CD4-positive, alpha-beta memory T cell (primary cell): Measurements from ENCODE around the gene PRKG1. TPM values are rescaled to one million over a fixed set of nuclear protein-coding genes. Genes with fewer than 3 reads are reported as not detected.

ENCODE experiments used
- CTCF ChIA-PET: fragments of 350-600 bp; sonication (Branson Sonifier 250); formaldehyde crosslinking; loops from one replicate; lab custom pipeline; 2021; ENCODE audit warnings: inconsistent platforms; ENCODE audit not compliant: partially characterized antibody; lab: Charles Lee
- POLR2A ChIA-PET: fragments of 350-600 bp; sonication (Branson Sonifier 250); formaldehyde crosslinking; loops from one replicate; lab custom pipeline; 2021; ENCODE audit not compliant: partially characterized antibody; lab: Charles Lee
- DNase-seq, 5 donors: peaks; one replicate each; pipeline versions ENCODE4 v3.0.0 to v3.0.0-alpha.2; 2020 to 2022; ENCODE audit warnings: mixed read lengths in 1 of 5
- H3K27ac ChIP-seq: one replicate; pipeline ENCODE4 v1.7.0; 2013; ENCODE audit warnings: low read depth, low read length
- H3K27me3 ChIP-seq: 2 replicates; pipeline ENCODE4 v1.7.0; 2013; ENCODE audit warnings: mild to moderate bottlenecking, low read length, moderate library complexity; ENCODE audit not compliant: insufficient read depth
- H3K36me3 ChIP-seq: 2 replicates; pipeline ENCODE4 v1.7.0; 2013; ENCODE audit warnings: mild to moderate bottlenecking, low read length, moderate library complexity; ENCODE audit not compliant: insufficient read depth
- H3K4me1 ChIP-seq: 2 replicates; pipeline ENCODE4 v1.7.0; 2013; ENCODE audit warnings: mild to moderate bottlenecking, low read length, moderate library complexity; ENCODE audit not compliant: insufficient read depth
- H3K4me3 ChIP-seq, 2 donors: one replicate each; pipeline ENCODE4 v1.7.0; 2013; ENCODE audit warnings: low read length in 2 of 2, mild to moderate bottlenecking in 1 of 2
- H3K9me3 ChIP-seq, 2 donors: one replicate each; pipeline ENCODE4 v1.7.0; 2013; ENCODE audit warnings: low read length in 2 of 2, control low read depth in 1 of 2; ENCODE audit not compliant: control insufficient read depth in 1 of 2
- H3K27ac Mint-ChIP-seq, 7 donors: one replicate each; pipeline ENCODE4 v1.8.0; 2020 to 2021; ENCODE audit warnings: mixed read lengths in 7 of 7, mild to moderate bottlenecking in 6 of 7, inconsistent platforms in 3 of 7, moderate library complexity in 3 of 7
- H3K27me3 Mint-ChIP-seq, 2 donors: one replicate each; pipeline ENCODE4 v1.8.0; 2020 to 2021; ENCODE audit warnings: mixed read lengths in 2 of 2
- H3K36me3 Mint-ChIP-seq, 2 donors: one replicate each; pipeline ENCODE4 v1.8.0; 2020 to 2021; ENCODE audit warnings: mixed read lengths in 2 of 2, inconsistent platforms in 1 of 2, mild to moderate bottlenecking in 1 of 2
- H3K4me1 Mint-ChIP-seq, 4 donors: one replicate each; pipeline ENCODE4 v1.8.0; 2020 to 2021; ENCODE audit warnings: mixed read lengths in 4 of 4, mild to moderate bottlenecking in 1 of 4
- H3K4me3 Mint-ChIP-seq, 8 donors: one replicate each; pipeline ENCODE4 v1.8.0; 2020 to 2021; ENCODE audit warnings: mixed read lengths in 8 of 8, mild to moderate bottlenecking in 7 of 8, moderate library complexity in 6 of 8, inconsistent platforms in 3 of 8
- H3K9me3 Mint-ChIP-seq, 8 donors: one replicate each; pipeline ENCODE4 v1.8.0; 2020 to 2021; ENCODE audit warnings: mixed read lengths in 8 of 8, mild to moderate bottlenecking in 5 of 8, inconsistent platforms in 3 of 8, moderate library complexity in 1 of 8
- intact Hi-C: fragments of 100-400 bp; cut with micrococcal nuclease; formaldehyde crosslinking; loops from one replicate; pipeline ENCODE4 v1.15.1; 2023
- polyA plus RNA-seq, 2 donors: library from polyadenylated mRNA; unstranded; fragments of 300-500 nt; fragmentation: Illumina TruSeq; gene quantifications; one replicate each; pipeline ENCODE4 v1.2.3, GENCODE V29; 2021
- total RNA-seq, 2 experiments: library from RNA; stranded (reverse); gene quantifications; one replicate each; pipeline ENCODE4 v1.2.3, GENCODE V29; 2021

The PRKG1 gene
- total and polyA plus RNA-seq, 4 experiments from 2014 or later: 0.06 to 0.20 TPM; not detected in 2

DNA sequence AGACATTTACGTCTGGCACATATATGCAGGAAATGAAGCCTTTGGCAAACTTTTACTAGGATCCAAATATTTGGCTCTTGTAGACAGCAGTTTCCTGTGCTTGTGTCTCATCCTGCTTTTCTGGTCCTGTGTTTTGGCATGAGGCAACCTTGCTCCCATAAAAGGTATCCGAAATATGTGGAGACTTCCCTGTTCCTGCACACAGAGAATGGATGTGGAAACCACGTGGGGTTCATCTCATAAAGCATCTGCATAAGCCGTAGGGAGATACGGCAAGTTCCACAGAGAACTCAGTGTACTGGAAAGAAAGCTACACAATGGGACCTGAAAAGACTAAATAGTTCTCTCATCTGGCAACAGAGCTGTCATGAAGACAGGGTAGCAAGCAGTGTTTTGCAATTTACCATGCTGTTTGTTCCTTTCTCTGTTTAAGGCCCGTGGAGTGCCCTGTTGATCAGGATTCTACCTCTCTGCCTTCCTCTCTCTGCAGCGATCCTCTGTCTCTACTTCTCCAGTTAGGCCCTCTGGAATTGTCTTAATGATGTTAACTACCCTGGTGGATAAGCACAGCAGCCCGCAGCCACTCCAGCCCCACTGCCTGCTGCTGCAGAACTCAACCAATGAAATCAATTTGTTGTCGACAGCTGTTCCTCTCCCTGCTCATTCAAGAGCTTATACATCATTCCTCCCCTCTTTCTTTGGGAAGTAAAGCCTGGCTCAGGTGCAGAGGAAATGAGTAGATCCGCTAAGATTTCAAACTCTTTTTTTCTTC lies 331.5 kb downstream of the PRKG1 start:
- H3K27me3 ChIP-seq: no peaks in the 10 kb centered on the region
- no peaks in the 10 kb centered on the region for H3K4me1 ChIP-seq
- H3K36me3 Mint-ChIP-seq: no peaks in the 10 kb centered on the region
- DNase-seq: no peak
- no peaks in the 10 kb centered on the region for H3K36me3 ChIP-seq
- ChIA-PET CTCF (no interaction called here), POLR2A (no interaction called here)
- no peaks in the 10 kb centered on the region for H3K9me3 ChIP-seq
- H3K4me1 Mint-ChIP-seq: no peaks in the 10 kb centered on the region
- no peak overlapping the region for H3K27ac ChIP-seq
- no peak overlapping the region for H3K4me3 Mint-ChIP-seq
- no peak overlapping the region for H3K27ac Mint-ChIP-seq
- H3K4me3 ChIP-seq: no peak overlapping the region
- intact Hi-C loops: no loop called here
- peaks cover 0 to 6% (median 0%) of the 10 kb centered on the region in 8 donors for H3K9me3 Mint-ChIP-seq
- no peaks in the 10 kb centered on the region for H3K27me3 Mint-ChIP-seq

DNA sequence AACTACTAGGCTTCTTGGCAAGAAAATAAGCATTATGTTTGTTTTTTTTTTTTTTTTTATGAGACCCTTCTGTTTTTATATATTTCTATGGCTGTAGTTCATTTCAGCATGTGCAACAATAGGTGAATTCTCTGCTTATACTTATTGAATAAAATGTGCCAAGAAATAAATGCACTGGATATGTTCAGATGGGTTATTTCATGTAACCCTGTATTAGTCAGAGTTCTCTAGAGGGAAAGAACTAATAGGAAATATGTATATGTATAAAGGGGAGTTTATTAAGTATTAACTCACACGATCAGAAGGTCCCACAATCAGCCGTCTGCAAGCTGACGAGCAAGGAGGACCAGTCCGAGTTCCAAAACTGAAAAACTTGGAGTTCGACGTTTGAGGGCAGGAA lies 332.3 kb downstream of the PRKG1 start:
- Histone ChIP-seq H3K36me3 (no peaks in the 10 kb centered on the region), H3K27me3 (no peaks in the 10 kb centered on the region), H3K4me3 (no peak overlapping the region), H3K9me3 (no peaks in the 10 kb centered on the region), H3K4me1 (no peaks in the 10 kb centered on the region), H3K27ac (no peak overlapping the region)
- Mint-ChIP-seq H3K27ac (no peak overlapping the region), H3K9me3 (peaks cover 0 to 5% (median 0%) of the 10 kb centered on the region in 8 donors), H3K4me1 (peaks cover 0 to 2% (median 0%) of the 10 kb centered on the region in 4 donors), H3K27me3 (no peaks in the 10 kb centered on the region), H3K36me3 (no peaks in the 10 kb centered on the region), H3K4me3 (no peak overlapping the region)
- POLR2A ChIA-PET: no interaction called here
- DNase-seq: no peak
- intact Hi-C loops: no loop called here
- CTCF ChIA-PET: no interaction called here

DNA sequence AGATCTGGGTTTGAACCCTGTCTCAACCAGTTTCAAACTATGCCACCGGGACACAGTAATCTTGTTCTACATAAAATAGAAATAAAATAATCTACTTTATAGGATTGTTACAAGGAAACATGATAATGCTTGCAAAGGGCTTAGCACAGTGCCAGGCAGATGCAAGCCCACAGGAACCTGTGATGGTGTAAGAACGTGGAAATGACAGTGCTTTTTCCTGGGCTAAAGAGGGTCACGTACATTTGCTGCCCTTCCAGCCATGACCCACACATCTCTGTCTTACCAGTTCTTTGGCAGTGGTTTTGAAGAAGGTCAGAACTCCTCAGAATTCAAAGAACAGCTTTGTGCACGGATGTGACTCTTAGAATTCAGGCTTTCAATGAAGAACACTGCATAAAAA lies 342.2 kb downstream of the PRKG1 start:
- H3K4me3 Mint-ChIP-seq: no peak overlapping the region
- no peak for DNase-seq
- POLR2A ChIA-PET: no interaction called here
- Histone ChIP-seq H3K4me3 (no peak overlapping the region), H3K27ac (no peak overlapping the region), H3K9me3 (no peaks in the 10 kb centered on the region), H3K27me3 (no peaks in the 10 kb centered on the region), H3K36me3 (no peaks in the 10 kb centered on the region), H3K4me1 (no peaks in the 10 kb centered on the region)
- H3K36me3 Mint-ChIP-seq: no peaks in the 10 kb centered on the region
- H3K4me1 Mint-ChIP-seq: no peaks in the 10 kb centered on the region
- intact Hi-C loops: no loop called here
- H3K27me3 Mint-ChIP-seq: peaks cover 0 to 1% of the 10 kb centered on the region in 2 donors
- H3K27ac Mint-ChIP-seq: no peak overlapping the region
- H3K9me3 Mint-ChIP-seq: no peaks in the 10 kb centered on the region
- CTCF ChIA-PET: no interaction called here

DNA sequence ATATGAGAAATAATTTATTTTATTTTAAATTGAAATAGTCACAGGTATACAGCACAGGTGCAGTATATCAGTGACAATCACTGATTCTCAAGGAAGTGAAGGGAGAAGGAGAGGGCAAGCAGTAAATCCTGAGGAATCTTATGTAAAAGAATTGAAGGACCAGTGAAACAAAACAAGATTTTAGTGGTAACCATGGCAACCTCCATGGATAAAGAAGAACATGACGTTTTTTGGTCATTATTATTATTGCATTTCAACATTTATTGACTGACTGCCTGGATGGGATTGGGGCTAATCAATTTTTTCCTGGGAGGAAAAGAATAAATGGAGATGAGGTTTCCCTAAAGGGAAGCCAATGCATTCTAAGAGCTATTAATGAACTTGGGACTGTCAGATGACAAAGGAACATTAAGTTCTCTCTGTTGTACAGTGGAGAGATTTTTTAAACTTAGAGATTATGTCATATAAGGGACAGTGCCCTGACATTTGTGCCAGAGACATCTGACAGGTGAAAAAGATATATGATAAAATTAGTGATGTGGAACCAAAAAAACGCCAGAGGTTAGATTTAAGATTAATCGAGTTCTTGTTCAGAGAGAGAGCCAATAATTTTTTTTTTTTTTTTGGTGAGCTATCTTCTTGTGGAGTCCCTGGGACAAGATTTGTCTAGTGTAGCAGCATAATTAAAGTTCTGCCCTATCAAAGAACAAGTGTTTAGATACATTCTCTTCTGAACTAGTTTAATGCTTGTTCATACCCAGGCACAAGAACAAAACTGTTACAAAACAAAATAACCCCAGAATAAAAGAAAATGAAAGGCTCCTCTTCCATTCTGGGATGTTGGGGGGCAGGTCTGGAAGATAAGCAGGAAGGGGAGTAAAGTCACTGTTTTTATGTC lies 345.2 kb downstream of the PRKG1 start:
- Mint-ChIP-seq H3K9me3 (no peaks in the 10 kb centered on the region), H3K4me1 (peaks cover 2 to 7% (median 3%) of the 10 kb centered on the region in 4 donors), H3K36me3 (no peaks in the 10 kb centered on the region), H3K4me3 (no peak overlapping the region), H3K27ac (no peak overlapping the region), H3K27me3 (peaks cover 0 to 2% of the 10 kb centered on the region in 2 donors)
- intact Hi-C loops: no loop called here
- Histone ChIP-seq H3K27ac (no peak overlapping the region), H3K27me3 (no peaks in the 10 kb centered on the region), H3K4me1 (no peaks in the 10 kb centered on the region), H3K4me3 (no peak overlapping the region), H3K9me3 (no peaks in the 10 kb centered on the region), H3K36me3 (no peaks in the 10 kb centered on the region)
- POLR2A ChIA-PET: no interaction called here
- no peak for DNase-seq
- CTCF ChIA-PET: interaction anchor here (1.1 kb wide), 1 partner anchor 356 kb away, joined by 3 read pairs; no protein-coding TSS in a partner anchor

DNA sequence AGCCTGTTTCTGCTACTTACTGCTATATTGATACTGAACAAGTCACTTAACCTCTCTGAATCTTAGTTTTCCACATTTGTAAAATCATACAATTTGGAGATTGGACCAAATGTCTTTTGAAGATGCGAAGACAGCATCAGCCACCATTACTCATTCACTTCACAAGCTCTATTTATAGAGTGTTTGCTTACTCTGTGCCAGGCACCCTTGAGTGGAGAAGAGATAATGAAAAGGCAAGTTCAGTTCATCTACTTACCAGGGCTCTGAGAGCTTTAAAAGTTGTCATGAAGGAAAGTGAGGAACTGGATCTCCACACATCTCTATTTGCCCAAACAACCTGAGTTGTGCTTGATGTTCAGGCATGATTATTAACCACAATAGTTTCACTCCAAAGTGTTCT lies 347.6 kb downstream of the PRKG1 start:
- intact Hi-C loops: loop anchor here (1.0 kb wide), 1 partner anchor 358 kb away; no protein-coding TSS in a partner anchor
- POLR2A ChIA-PET: no interaction called here

DNA sequence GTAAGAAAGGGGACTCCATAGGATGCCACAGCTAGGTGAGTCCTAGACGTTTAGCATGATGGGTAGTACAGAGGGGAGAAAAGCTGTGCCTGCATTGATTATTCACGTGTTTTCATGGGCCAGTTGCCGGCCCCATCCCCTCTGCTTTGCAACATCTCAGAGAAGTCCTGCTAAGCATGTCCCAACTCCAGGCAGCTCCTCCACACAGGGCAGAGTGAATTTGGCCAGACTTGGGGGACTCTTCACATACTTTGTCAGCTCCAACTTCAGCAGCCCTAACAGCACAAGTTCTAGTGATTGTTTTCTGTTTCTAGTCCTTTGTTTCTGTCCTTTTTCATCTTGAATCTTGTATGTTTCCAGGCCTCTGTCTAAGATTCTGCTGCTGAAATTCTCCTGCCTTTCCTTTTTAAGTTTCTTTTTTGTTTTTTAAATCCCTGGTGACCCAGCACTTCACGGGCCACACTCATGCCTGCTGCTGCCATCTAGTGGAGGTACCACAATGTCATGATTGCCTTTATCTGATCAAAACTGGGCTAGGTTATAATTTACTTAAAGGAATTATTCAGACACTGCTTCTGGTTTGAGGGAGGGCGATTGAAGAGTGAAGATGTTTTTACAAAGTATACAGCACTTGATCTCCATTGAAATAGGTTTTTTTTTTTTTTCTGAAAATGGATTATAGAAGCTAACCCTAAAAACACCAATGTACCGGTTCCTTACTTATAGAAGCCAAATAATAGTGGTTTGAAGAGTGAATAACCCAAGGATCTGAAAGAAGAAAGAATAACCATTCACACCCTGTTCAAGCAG lies 348.2 kb downstream of the PRKG1 start:
- Mint-ChIP-seq H3K27me3 (peaks cover 3 to 4% of the 10 kb centered on the region in 2 donors), H3K9me3 (no peaks in the 10 kb centered on the region), H3K36me3 (no peaks in the 10 kb centered on the region), H3K4me3 (peak overlapping the region in 1 of 8 donors; percentile 49), H3K4me1 (peaks cover 2 to 7% (median 3%) of the 10 kb centered on the region in 4 donors), H3K27ac (peak overlapping the region in 1 of 7 donors; percentile 18)
- no peak overlapping the region for H3K27ac ChIP-seq
- peak in 4 of 5 donors; percentile 6 to 28 (median 14) for DNase-seq
- H3K36me3 ChIP-seq: no peaks in the 10 kb centered on the region
- no peaks in the 10 kb centered on the region for H3K9me3 ChIP-seq
- intact Hi-C loops: loop anchor here (1.0 kb wide), 1 partner anchor 358 kb away; no protein-coding TSS in a partner anchor
- ChIA-PET CTCF (interaction anchor here (1.0 to 1.5 kb wide), 5 partner anchors 8 to 540 kb away, joined by 3 to 8 read pairs (median 3); no protein-coding TSS in a partner anchor), POLR2A (no interaction called here)
- H3K4me3 ChIP-seq: no peak overlapping the region
- no peaks in the 10 kb centered on the region for H3K4me1 ChIP-seq
- no peaks in the 10 kb centered on the region for H3K27me3 ChIP-seq

More for the DNA sequence above, 347.6 kb downstream of the PRKG1 start:
- Histone ChIP-seq H3K4me3 (no peak overlapping the region), H3K27ac (no peak overlapping the region), H3K9me3 (no peaks in the 10 kb centered on the region), H3K4me1 (no peaks in the 10 kb centered on the region), H3K27me3 (no peaks in the 10 kb centered on the region), H3K36me3 (no peaks in the 10 kb centered on the region)
- H3K4me3 Mint-ChIP-seq: no peak overlapping the region
- no peaks in the 10 kb centered on the region for H3K36me3 Mint-ChIP-seq
- no peaks in the 10 kb centered on the region for H3K9me3 Mint-ChIP-seq
- CTCF ChIA-PET: interaction anchor here (1.1 to 1.4 kb wide), 3 partner anchors 8 to 541 kb away, joined by 3 to 8 read pairs (median 5); no protein-coding TSS in a partner anchor
- peaks cover under 1 to 3% of the 10 kb centered on the region in 2 donors for H3K27me3 Mint-ChIP-seq
- peaks cover 2 to 7% (median 3%) of the 10 kb centered on the region in 4 donors for H3K4me1 Mint-ChIP-seq
- no peak for DNase-seq
- H3K27ac Mint-ChIP-seq: no peak overlapping the region
